Heart left ventricle (tissue), 13 donors: Measurements from ENCODE around the gene SLC39A10.

Experiments
- POLR2A ChIP-seq, 2 donors: fragments of 450-650 bp; IDR thresholded peaks; one replicate each; pipeline ENCODE4 v1.6.1; 2017; ENCODE audit warnings: antibody characterized with exemption in 2 of 2, mild to moderate bottlenecking in 2 of 2, moderate library complexity in 2 of 2
- TF ChIP-seq, protein P1 (sequence below), 12 donors: fragments of 200-600 bp; sonication (generic) in 4 of 12; IDR thresholded peaks; one replicate each; pipeline versions ENCODE4 v1.5.0 to v1.8.0; 2018 to 2022; ENCODE audit warnings: antibody characterized with exemption in 12 of 12, mild to moderate bottlenecking in 5 of 12
- donor health status: ischemic (EF 13 %, LVEDD 7.1; RV severe dilation, severe dysfunction).
- donor health status: DM: no; HTN: yes; CAD: no.
- donor health status: DM: no; HTN: no; CAD: no.
- donor health status: ischemic (EF 25% LVEDD 6.9; RV normal size, moderate dysfunction).
- donor health status: ischemic (EF 25% LVEDD 5.7; RV mildly dilated, moderate dysfunction).
- donor health status: ischemic (EF 35%, LVEDD 5.7; RV mildly dilated, moderate dysfunction).
- donor health status: nonischemic (EF 11% LVEDD 7.7; RV severe dilation, severe dysfunction).
- donor health status: DM: yes; HTN: yes; CAD: no.
- donor health status: PGD.
- donor health status: ischemic (EF 29% LVEDD 5.4; RV normal size, mild dysfunction).
- donor health status: nonischemic (EF 23%, LVEDD 6.1; RV moderate dilation, normal function).

DNA sequence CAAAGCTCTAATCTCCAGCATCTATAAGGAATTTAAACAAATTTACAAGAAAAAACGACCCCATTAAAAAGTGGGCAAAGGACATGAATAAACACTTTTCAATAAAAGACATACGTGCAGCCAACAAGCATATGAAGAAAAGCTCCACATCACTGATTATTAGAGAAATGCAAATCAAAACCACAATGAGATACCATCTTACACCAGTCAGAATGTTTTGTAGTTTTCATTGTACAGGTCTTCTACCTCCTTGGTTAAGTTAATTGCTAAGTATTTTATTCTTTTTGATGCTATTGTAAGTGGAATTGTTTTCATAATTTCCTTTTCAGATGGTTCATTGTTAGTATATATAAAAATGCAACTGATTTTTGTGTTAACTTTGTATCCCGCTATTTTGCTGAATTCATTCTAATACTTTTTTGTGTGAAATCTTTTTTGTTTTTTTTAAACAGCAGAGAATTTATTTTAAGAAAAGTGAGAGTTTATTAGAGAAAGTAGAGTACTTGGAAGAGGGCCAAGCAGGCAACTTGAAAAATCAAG lies 40.7 kb downstream of the SLC39A10 start:
- TF ChIP-seq, protein P1, sequence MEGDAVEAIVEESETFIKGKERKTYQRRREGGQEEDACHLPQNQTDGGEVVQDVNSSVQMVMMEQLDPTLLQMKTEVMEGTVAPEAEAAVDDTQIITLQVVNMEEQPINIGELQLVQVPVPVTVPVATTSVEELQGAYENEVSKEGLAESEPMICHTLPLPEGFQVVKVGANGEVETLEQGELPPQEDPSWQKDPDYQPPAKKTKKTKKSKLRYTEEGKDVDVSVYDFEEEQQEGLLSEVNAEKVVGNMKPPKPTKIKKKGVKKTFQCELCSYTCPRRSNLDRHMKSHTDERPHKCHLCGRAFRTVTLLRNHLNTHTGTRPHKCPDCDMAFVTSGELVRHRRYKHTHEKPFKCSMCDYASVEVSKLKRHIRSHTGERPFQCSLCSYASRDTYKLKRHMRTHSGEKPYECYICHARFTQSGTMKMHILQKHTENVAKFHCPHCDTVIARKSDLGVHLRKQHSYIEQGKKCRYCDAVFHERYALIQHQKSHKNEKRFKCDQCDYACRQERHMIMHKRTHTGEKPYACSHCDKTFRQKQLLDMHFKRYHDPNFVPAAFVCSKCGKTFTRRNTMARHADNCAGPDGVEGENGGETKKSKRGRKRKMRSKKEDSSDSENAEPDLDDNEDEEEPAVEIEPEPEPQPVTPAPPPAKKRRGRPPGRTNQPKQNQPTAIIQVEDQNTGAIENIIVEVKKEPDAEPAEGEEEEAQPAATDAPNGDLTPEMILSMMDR (IDR thresholded peaks at IDR 0.05) = no peak
- no peak for TF ChIP-seq POLR2A (IDR thresholded peaks at IDR 0.05)
